Measurements from ENCODE around the gene RICTOR.

RICTOR gene

DNA sequence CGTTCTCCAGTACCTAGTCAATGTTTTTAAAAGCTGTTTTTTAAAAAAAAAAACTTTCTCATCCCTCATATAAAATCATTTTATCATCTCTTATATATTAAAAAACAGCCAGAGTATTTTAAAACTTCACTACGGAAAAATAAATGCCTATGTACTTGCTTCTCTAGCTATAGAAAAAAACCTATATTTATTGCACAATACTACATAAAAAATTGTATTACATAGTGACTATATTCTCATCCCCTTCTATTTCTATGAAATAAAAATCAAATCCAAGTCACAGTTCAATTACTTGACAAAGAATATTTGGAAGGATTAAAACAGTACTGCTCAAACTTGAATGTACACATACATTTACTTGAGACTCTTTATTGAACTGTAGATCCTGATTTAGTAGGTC is 56.7 kb downstream of the RICTOR start:
- Histone ChIP-seq H3K27ac (ENCODE audit: low read length) (no peak overlapping the region), H3K36me3 (replicated peaks; ENCODE audit: low read depth, low read length) (peaks cover 13% of the 10 kb centered on the region), H3K4me1 (ENCODE audit: low read length) (peaks cover 12% of the 10 kb centered on the region), H2AFZ (ENCODE audit: low read depth, low read length) (no peak overlapping the region), H3K9ac (ENCODE audit: low read length) (no peak overlapping the region), H3K9me3 (ENCODE audit: insufficient read depth, low read length) (peaks cover 5% of the 10 kb centered on the region; the same call in 1 of the 2 replicates), H3K4me2 (ENCODE audit: low read length) (no peak overlapping the region), H4K20me1 (ENCODE audit: insufficient read depth, low read length) (peaks cover 11% of the 10 kb centered on the region; the same call in 1 of the 2 replicates), H3K79me2 (ENCODE audit: low read length) (peaks cover 4% of the 10 kb centered on the region; the same call in 1 of the 2 replicates), H3K4me3 (ENCODE audit: low read length) (no peak overlapping the region), H3K27me3 (ENCODE audit: low read depth, low read length) (no peaks in the 10 kb centered on the region)
- TF ChIP-seq EZH2phosphoT487 (IDR thresholded peaks at IDR 0.05; ENCODE audit: low read depth), result no peak
- TF ChIP-seq, protein P1, sequence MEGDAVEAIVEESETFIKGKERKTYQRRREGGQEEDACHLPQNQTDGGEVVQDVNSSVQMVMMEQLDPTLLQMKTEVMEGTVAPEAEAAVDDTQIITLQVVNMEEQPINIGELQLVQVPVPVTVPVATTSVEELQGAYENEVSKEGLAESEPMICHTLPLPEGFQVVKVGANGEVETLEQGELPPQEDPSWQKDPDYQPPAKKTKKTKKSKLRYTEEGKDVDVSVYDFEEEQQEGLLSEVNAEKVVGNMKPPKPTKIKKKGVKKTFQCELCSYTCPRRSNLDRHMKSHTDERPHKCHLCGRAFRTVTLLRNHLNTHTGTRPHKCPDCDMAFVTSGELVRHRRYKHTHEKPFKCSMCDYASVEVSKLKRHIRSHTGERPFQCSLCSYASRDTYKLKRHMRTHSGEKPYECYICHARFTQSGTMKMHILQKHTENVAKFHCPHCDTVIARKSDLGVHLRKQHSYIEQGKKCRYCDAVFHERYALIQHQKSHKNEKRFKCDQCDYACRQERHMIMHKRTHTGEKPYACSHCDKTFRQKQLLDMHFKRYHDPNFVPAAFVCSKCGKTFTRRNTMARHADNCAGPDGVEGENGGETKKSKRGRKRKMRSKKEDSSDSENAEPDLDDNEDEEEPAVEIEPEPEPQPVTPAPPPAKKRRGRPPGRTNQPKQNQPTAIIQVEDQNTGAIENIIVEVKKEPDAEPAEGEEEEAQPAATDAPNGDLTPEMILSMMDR (IDR thresholded peaks at IDR 0.05; ENCODE audit: low read depth, low read length), result no peak

DNA sequence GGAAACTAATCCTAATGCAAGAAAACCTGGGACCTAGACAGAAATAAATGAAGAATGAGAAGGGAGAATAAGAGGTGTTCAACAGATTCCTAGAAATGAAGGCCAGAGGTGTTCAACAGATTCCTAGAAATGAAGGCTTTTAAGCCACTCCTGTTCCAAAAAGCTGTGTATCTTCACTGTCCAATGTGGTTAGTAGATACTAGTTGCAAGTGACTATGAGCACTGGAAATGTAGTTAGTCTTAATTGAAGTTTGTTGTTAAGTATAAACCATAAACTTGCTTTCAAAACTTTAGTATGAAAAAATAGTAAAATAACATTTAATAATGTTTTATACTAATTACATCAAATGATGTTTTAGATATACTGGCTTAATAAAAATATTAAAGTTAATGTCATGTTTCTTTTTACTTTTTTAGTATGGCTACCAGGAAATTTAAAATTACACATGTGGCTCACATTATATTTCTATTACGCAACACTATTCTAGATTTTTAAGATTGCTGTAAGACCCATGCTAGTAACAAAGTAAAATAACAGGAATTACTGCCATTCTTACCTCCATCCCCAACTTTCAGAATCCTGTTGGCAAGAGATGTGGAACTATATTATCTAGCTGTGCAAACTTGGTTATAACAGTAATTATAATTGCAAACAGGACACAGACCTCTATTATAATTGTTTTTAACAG is 57.5 kb downstream of the RICTOR start:
- Histone ChIP-seq H3K27me3 (ENCODE audit: low read depth, low read length) (no peaks in the 10 kb centered on the region), H3K27ac (ENCODE audit: low read length) (no peak overlapping the region), H3K4me3 (ENCODE audit: low read length) (no peak overlapping the region), H3K9ac (ENCODE audit: low read length) (no peak overlapping the region), H2AFZ (ENCODE audit: low read depth, low read length) (no peak overlapping the region), H4K20me1 (ENCODE audit: insufficient read depth, low read length) (peaks cover 7% of the 10 kb centered on the region; the same call in 1 of the 2 replicates), H3K4me1 (ENCODE audit: low read length) (peaks cover 12% of the 10 kb centered on the region), H3K79me2 (ENCODE audit: low read length) (no peaks in the 10 kb centered on the region; the same call in 1 of the 2 replicates), H3K4me2 (ENCODE audit: low read length) (no peak overlapping the region), H3K9me3 (ENCODE audit: insufficient read depth, low read length) (peaks cover 8% of the 10 kb centered on the region; the same call in 1 of the 2 replicates), H3K36me3 (replicated peaks; ENCODE audit: low read depth, low read length) (peaks cover 20% of the 10 kb centered on the region)
- TF ChIP-seq, protein P1 (IDR thresholded peaks at IDR 0.05; ENCODE audit: low read depth, low read length), result no peak
- TF ChIP-seq EZH2phosphoT487 (IDR thresholded peaks at IDR 0.05; ENCODE audit: low read depth), result no peak

DNA sequence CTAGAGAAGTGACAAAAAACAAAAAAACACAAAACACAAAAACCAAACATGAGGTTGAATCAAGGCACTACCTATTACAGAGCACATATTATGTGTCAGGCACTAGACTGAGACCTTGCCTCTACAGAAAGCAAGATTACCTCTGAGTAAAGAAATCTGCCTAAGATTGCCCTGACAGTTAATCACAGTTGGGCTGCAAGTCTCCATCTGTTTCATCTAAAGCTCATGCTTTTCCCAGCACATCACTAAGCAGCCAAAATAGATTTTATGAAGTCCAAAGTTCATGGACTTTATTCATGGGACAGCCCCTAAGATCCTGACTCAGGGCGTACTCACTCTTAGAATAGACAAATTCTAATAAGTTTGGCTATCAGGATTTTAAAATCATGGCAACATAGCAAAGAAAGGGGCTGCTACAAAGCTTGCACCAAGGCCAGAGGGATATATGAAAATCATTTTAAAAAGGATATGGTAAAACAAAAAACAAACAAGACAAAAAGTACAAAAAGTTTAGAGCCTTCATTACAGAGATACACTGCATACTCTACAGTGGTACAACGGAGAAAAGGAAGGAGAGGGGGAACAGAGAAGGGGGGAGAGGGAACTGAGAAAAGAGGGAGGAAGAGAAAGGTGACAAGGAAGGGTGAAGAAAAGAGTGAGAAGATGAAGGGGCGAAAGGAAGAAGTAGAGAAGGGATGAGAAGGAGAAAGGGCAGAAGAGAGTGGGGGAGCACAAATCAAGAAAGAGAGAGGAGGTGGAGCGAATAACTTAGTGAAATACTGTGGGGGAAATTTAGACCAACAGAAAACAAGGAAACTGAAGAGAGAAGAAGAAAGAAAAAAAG is 58.2 kb downstream of the RICTOR start:
- H2AFZ ChIP-seq (ENCODE audit: low read depth, low read length), result no peak overlapping the region
- H3K36me3 ChIP-seq (replicated peaks; ENCODE audit: low read depth, low read length), result peaks cover 20% of the 10 kb centered on the region
- H3K9ac ChIP-seq (ENCODE audit: low read length), result no peak overlapping the region
- no peaks in the 10 kb centered on the region; the same call in 1 of the 2 replicates for H3K79me2 ChIP-seq (ENCODE audit: low read length)
- no peak overlapping the region for H3K27ac ChIP-seq (ENCODE audit: low read length)
- peaks cover 12% of the 10 kb centered on the region for H3K4me1 ChIP-seq (ENCODE audit: low read length)
- H3K27me3 ChIP-seq (ENCODE audit: low read depth, low read length), result no peaks in the 10 kb centered on the region
- no peak overlapping the region for H3K4me3 ChIP-seq (ENCODE audit: low read length)
- peaks cover 8% of the 10 kb centered on the region; the same call in 1 of the 2 replicates for H3K9me3 ChIP-seq (ENCODE audit: insufficient read depth, low read length)
- no peak overlapping the region; the same call in 1 of the 2 replicates for H3K4me2 ChIP-seq (ENCODE audit: low read length)
- no peak for TF ChIP-seq EZH2phosphoT487 (IDR thresholded peaks at IDR 0.05; ENCODE audit: low read depth)
- TF ChIP-seq, protein P1 (IDR thresholded peaks at IDR 0.05; ENCODE audit: low read depth, low read length), result no peak
- H4K20me1 ChIP-seq (ENCODE audit: insufficient read depth, low read length), result peaks cover 5% of the 10 kb centered on the region; the same call in 1 of the 2 replicates

DNA sequence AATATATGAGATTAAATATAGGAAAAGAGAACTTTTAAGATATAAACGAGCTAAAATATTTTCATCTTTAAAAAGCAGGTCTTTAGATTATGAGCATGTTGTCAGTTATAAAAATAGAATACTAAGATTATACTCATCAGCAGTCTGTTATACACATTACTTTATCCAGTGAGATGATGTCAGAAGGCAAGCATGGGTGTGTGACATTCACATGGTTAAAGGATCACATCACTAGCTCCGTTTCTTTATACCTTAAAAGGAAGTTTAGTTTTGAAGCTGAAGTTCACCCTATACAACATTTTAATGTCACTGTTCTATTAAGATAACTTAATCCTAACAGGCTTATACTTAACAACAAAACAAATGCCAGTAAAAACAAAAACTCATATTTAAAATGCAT is 59.6 kb downstream of the RICTOR start:
- H3K4me3 ChIP-seq (ENCODE audit: low read length), result no peak overlapping the region
- H3K4me1 ChIP-seq (ENCODE audit: low read length), result peaks cover 12% of the 10 kb centered on the region

More for the DNA sequence above, 59.6 kb downstream of the RICTOR start:
- TF ChIP-seq EZH2phosphoT487 (IDR thresholded peaks at IDR 0.05; ENCODE audit: low read depth), result no peak
- TF ChIP-seq, protein P1 (IDR thresholded peaks at IDR 0.05; ENCODE audit: low read depth, low read length), result no peak
- no peaks in the 10 kb centered on the region for H3K27me3 ChIP-seq (ENCODE audit: low read depth, low read length)
- H3K4me2 ChIP-seq (ENCODE audit: low read length), result no peak overlapping the region
- peaks cover 5% of the 10 kb centered on the region; the same call in 1 of the 2 replicates for H4K20me1 ChIP-seq (ENCODE audit: insufficient read depth, low read length)
- peaks cover 8% of the 10 kb centered on the region; the same call in 1 of the 2 replicates for H3K9me3 ChIP-seq (ENCODE audit: insufficient read depth, low read length)
- H3K79me2 ChIP-seq (ENCODE audit: low read length), result no peaks in the 10 kb centered on the region; the same call in 1 of the 2 replicates
- peaks cover 20% of the 10 kb centered on the region for H3K36me3 ChIP-seq (replicated peaks; ENCODE audit: low read depth, low read length)
- H3K27ac ChIP-seq (ENCODE audit: low read length), result no peak overlapping the region
- H3K9ac ChIP-seq (ENCODE audit: low read length), result no peak overlapping the region
- H2AFZ ChIP-seq (ENCODE audit: low read depth, low read length), result no peak overlapping the region

Data from OCI-LY3 (cell line).